Measurements from ENCODE around the gene PPIG.
"Not testable (repeated sequence)": the region's sequence is repeated elsewhere in the genome, so short reads cannot be mapped to it uniquely, and the experiment has no call there.

PPIG gene

DNA sequence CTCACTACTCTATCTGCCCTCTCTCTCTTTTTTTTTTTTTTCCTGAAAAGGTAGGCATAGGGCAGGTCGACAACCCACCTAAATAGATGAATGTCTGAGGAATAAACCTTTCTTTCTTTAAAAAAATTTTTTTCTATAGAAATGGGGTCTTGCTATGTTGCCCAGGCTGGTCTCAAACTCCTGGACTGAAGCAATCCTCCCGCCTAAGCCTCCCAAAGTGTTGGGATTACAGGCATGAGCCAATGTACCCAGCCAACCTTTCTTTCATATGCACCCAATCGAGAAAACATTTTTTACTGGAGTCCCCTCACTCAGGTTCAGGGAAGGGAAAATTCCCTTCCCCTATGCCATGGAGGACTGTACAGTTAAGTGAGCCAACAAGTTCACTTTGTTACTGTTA, 79.1 kb downstream of the PPIG start:
- no peak for DNase-seq

DNA sequence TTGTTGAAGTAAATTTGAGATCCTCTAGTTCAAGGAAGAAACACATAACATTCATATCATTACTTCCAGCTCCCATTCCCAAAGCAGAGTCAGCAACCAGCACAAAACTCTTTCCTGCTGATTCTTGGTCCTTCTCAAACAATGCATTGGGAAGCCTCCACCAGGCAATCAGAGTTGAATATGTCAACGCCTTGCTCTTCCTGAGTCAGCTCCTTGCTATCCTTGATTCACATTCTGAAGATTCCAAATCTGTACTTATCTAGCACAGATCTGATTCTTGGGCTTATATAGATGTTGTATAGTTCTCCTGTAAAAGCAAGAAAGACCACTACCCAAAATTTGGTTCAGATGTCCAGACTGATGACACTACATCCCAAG, 80.4 kb downstream of the PPIG start:
- DNase-seq = no peak

DNA sequence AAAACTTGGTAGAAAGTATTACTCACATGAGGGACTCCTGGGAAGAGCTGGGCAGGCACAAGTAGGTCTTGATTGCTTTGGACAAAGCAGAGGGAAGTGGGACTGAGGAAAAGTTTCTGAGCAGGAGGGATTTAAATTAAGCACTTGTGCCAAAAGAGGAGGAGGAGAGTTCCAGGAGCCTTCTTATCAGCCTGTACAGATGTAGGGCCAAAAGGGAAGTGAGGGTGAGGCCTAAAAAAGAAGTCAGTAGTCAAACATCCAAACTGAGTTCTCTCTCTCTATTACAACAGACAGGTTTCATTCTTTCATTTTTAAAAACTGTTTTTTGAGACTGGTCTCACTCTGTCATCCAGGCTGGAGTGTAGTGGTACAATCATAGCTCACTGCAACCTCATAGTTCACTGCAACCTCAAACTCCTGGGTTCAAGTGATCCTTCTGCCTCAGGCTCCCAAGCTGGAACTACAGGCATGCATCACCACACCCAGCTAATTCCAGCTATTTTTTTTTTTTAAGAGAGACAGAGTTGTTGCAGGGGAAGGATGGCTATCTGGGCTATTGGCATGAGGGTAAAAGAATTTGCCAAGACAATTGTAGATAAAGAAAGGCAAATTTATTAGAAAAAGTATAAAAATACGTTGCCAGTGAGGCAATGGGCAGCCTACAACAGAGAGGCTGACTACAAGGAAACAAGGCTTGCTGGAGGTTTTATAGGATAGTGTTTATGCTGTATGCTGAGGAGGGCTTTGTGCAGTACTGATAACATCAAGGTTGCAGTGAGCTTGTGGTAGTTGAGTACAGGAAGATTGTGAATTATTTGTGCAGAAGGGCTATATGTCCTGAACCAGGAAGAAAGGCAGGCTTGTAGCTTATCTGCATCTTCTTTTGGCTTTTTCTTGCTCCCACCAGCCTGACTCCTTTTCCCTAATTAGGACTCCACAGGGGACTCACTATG, 81.1 kb downstream of the PPIG start:
- DNase-seq = no peak

DNA sequence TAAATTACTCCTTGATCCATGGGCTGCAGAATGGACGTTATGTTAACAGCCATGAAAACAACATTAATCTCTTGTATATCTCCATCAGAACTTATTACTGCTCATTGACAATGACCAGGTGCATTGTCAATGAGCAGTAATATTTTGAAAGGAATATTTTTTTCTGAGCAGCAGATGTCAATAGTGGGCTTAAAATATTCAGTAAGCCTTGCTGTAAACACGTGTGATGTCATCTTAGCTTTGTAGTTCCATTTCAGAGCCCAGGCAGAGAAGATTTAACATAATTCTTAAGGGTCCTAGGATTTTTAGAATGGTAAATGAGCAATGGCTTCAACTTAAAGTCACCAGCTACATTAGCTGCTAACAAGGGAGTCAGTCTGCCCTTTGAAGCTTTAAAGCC, 83.4 kb downstream of the PPIG start:
- no peak for DNase-seq

DNA sequence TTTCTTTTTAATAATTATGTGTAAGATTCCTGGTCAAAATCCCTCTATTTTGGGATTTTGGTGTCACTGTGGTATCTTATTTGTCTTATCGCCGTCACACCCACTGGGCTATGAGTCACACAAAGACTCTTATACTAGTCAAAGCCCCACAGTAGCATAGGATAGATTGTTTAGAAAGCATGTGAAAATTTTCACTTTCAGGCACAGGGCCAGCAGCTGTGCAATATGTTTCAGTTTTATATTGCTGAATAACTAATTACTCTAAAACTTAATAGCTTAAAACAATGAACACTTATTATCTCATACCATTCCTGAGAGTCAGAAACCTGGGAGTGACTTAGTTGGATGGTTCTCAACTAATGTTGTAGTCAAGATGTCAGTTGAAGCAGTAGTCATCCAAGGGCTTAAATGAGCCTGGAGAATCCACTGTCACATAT, 86.1 kb downstream of the PPIG start:
- DNase-seq = no peak

DNA sequence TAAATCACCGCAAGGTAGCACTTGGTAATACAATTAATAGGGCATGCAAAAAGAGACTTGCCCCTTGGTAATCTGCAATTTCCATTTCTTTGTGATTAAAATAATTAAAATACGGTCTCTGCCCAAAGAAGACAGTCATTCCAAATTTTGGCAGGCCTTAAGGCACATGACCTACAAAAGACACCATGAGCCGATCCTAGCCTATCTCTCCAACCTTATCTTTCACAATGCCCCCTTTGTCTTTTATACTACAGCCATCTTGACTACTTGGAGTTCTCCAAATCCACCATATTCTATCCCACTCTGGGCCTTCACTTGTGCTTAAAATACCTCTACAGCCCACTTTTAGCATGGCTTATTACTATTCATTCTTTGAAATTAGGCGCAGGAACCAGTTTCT, 86.8 kb downstream of the PPIG start:
- no peak for DNase-seq

DNA sequence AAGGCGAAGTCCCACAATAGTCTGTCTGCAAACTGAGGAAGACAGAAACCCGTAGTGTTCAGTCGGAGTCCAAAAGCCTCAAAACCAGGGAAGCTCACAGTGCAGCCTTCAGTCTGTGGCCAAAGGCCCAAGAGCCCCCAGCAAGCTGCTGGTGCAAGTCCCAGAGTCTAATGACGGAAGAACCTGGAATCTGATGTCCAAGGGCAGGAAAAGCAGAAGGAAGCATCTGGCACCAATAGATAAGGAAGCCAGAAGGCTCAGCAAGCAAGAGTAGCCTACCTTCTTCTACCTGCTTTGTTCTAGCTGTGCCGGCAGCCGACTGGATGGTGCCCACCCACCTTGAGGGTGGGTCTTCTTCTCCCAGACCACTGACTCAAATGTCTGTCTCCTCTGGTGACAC, 88.3 kb downstream of the PPIG start:
- DNase-seq = no peak

DNA sequence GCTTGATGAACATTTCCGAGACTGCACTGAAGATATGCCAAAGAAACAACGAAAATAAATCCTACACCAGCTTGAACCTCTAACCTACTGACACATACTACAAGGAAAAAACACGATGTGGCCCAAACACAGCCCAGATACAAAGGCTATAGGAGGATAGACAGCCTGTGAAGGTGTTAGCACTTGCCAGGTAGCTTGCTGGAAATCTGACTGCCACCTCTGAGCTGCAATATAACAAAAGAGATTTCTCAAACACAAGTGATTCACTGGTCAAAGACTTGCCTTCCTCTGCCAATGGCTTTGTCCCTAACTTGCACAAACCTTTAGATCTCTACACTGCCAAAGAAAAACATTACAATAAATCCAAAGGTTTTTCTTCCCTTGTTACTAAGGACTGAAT, 89.0 kb downstream of the PPIG start:
- no peak for DNase-seq

DNA sequence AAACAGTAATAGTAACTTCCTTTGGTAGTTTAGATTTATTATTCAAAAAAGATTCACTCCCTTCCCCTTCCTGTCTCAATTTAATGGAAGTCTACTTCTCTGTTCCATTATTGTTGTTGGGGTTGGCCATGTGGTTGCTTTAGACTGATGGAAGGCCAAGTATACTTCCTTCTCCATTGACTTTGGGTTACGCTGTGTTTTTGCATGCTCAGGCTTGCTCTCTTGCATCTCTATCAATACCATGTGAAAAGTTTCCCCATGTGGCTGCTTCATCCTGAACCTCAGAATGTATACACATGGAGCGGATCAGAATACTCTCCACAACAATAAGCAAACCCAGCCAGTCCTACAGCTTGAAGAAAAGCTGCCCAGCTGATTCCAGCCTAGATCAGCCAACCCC, 89.8 kb downstream of the PPIG start:
- DNase-seq = no peak

DNA sequence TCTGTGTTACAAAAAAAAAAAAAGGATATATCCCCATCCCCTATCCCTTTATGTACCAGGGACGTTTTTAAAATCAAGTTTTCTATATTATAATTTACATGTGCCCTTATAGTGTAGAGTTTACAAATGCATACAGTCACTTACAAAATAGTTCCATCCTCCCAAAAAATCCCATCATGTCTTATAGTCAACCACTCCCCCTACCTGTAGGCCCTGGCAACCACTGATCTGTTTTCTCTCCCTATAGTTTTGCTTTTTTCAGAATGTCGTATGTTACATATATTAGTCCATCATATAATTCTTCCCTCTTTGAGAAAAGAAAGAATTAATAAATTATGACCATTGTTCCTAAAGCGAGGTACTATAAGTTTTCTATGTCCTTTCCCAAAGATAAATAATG, 92.2 kb downstream of the PPIG start:
- DNase-seq = no peak

DNA sequence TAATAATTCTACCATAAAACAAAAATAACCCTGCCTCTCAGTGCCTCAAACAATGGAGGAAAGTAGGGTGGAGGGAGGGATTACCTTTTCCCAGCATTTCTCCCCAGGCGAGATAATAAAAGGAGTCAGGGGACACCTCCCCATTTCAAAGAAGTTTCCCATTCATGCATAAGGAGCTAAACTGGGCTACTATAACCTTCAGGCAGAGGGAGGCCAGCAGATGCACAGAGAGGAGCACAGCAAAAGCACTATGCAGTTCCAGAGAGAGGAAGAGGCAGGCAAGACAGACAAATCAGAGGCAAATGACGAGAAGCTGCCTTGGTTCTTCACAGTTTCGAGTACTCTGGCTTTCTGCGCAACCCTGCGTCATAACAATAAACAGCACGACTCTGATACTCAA, 92.7 kb downstream of the PPIG start:
- DNase-seq = no peak

DNA sequence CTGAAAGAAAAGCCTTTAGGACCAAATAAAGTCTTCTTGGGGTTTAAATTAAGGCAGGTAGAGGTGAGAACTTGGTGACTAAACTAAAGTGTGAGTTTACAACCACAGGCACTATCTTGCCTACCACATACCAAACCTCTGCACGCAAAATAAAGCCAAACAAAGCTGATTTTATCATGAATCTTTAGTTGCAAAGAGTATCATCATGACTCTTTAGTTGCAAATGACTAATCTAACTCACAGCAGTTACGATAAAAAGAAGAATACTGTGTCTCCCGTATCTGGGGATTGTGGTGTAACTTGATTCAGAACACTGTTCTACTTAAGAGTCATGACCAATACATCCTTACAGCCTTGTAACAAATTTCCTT, 98.9 kb downstream of the PPIG start:
- no peak for DNase-seq

DNA sequence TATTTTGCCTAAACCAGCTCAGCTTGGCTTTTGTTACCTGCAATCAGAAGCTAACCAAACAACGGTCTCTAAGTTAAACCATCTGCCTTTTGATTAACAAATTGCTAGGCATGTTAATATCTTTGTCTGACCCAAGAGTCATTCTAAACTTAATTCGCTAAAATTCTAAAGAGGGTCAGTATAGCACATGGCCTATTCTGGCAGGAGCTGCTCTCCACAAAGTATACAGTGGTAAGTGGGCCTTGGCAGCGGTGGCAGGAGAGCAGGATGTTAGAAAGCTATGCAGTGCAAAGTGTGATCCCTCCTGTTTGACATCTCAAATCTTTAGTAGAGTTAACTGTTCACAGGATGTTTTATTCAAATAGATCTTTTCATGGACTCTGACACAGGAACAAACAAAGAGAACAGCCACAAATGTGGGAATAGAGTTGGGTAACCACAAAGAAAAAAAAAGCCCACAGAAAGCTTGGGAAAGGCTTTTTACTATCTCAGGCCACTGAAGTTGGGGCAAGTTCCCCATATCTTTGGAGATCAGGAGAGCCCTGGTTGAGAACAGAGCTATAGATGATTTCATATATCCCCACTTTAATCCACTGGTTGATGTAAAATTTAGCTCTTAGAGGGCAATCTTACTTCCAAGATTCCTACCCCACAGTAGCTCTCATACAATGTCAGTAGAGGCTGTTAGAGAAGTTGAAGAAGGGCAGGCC, 99.4 kb downstream of the PPIG start:
- no peak for DNase-seq

DNA sequence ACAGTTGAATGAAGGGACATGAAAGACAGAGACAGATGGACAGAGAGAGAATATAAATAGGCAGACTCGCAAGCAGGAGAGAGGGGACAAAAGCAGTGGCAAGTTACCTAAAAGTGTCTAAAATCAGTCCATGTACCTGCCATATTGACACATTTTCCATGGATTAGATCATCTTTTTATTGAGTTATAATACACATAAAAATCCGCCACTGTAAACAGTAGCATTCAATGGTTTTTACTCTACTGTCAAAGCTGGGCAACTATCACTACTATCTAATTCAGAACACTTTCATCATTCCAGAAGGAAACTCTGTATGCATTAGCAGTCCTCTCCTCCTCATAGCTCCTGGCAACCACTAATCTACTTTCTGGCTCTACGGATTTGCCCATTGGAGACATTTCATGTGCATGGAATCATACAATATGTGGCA, 100.0 kb downstream of the PPIG start:
- DNase-seq = no peak

DNA sequence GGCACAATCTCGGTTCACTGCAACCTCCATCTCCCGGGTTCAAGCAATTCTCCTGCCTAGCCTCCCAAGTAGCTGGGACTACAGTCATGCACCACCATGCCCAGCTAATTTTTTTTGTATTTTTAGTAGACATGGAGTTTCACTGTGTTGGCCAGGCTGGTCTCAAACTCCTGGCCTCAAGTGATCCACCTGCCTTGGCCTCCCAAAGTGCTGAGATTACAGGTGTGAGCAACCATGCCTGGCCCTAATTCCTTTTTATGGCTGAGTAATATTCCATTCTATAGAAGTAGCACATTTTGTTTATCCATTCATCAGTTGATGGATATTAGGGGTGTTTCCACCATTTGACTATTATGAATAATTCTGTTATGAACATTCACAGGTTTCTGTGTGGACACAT, 100.6 kb downstream of the PPIG start:
- DNase-seq = not testable (repeated sequence)

DNA sequence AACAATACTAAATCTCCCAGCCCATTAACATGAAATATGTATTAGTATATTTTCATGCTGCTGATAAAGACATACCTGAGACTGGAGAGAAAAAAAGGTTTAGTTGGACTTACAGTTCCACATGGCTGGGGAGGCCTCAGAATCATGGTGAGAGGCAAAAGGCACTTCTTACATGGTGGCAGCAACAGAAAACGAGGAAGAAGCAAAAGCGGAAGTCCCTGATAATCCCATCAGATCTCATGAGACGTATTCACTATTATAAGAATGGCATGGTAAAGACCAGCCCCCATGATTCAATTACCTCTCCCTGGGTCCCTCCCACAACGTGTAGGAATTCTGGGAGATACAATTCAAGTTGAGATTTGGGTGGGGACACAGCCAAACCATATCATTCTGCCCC, 102.7 kb downstream of the PPIG start:
- DNase-seq = not testable (repeated sequence)

DNA sequence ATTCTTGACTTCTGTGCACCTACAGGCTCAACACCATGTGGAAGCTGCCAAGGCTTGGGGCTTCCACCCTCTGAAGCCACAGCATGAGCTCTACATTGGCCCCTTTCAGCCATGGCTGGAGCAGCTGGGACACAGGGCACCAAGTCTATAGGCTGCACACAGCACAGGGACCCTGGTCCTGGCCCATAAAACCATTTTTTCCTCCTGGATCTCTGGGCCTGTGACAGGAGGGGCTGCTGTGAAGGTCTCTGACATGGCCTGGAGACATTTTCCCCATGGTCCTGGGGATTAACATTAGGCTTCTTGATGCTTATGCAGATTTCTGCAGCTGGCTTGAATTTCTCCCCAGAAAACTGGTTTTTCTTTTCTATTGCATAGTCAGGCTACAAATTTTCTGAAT, 103.8 kb downstream of the PPIG start:
- DNase-seq = not testable (repeated sequence)

DNA sequence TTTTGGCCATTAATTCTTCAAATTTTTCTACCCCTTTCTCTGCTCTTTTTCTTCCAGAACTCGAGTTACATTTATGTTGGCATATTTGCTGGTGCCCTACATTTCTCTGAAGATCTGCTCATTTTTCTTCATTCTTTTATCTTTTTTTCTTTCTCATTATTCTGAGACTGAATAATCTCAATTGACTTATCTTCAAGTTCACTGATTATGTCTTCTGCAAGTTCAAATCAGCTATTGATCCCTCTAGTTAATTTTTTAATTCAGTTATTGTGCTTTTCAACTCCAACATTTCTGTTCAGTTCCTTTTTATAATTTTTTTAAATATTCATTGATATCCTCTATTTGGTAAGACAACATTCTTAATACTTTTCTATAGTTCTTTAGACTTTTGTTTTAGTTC, 106.8 kb downstream of the PPIG start:
- no peak for DNase-seq

Measured in nucleus accumbens (tissue), 56 donors.